ENCODE measurements around the gene MYG1. TPM values are rescaled to one million over a fixed set of nuclear protein-coding genes. Genes with fewer than 3 reads are reported as not detected.

Gene MYG1
- total and polyA plus RNA-seq, 2 of the 13 experiments (the other 11 are each of a cell fraction or from before 2014, with no cell fraction given), result 38.6 to 58.0 TPM

DNA sequence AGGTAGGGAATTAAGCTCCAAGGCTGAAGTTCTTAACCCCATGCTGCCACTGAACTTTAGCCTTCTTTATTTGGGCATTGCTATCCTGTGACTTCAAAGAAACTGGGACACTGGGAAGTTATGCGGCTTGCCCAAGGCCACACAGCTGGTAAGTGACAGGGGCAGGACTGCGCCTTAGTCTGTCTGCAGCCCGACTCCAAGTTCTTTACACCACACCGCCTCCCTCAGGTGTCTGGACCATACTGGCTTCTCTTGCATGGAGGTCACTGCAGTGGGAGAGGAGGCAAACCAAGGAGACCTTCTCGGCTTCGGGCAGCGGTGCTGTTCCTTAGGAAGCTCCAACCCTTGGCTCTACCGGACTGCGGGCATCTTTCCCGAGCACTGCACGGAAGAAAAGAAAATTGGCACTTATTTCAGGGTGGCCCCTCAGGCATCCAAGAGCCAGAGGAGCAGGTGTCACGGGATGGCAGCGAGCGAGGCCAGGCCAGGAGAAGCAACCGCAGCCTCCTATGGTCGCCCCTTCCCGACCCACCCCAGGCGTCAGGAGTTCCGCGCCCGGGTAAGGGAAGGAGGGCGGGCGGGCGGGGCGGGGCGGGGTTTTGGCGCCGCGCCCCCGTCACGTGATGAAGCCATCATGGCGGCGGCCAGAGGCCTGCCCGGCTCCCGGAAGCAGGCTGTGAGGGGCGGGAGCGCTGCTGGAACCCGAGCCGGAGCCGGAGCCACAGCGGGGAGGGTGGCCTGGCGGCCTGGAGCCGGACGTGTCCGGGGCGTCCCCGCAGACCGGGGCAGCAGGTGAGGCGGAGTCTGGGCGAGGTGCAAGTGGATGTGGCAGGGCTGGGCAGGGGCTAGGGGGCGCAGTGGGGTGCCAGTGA lies 47.8 kb upstream of the MYG1 start (continued):
- TF ChIP-seq ZNF773 (CRISPR knock-in tag; IDR thresholded peaks at IDR 0.05; ENCODE audit: borderline replicate concordance) (peak; percentile 66; the same call in 1 of the 2 replicates), IRF1 (CRISPR knock-in tag; IDR thresholded peaks at IDR 0.05; ENCODE audit: low read depth) (no peak), SAFB2 (CRISPR knock-in tag; IDR thresholded peaks at IDR 0.05; ENCODE audit: borderline replicate concordance, low read depth) (no peak), NR1H2 (CRISPR knock-in tag; IDR thresholded peaks at IDR 0.05; ENCODE audit: borderline replicate concordance, low read depth) (0 out of 2 replicates have a peak, but pooled peaks have one; percentile 64), GMEB1 (CRISPR knock-in tag; IDR thresholded peaks at IDR 0.05; ENCODE audit: borderline replicate concordance) (peak; percentile 61; the same call in 1 of the 2 replicates), ZBTB25 (CRISPR knock-in tag; IDR thresholded peaks at IDR 0.05) (no peak), RFX3 (CRISPR knock-in tag; IDR thresholded peaks at IDR 0.05) (no peak), ZC3H13 (CRISPR knock-in tag; IDR thresholded peaks at IDR 0.05) (0 out of 2 replicates have a peak, but pooled peaks have one; percentile 57), ZNF331 (CRISPR knock-in tag; IDR thresholded peaks at IDR 0.05) (peak; percentile 65), ZNF451 (CRISPR knock-in tag; IDR thresholded peaks at IDR 0.05) (no peak), DPF2 (CRISPR knock-in tag; IDR thresholded peaks at IDR 0.05; ENCODE audit: borderline replicate concordance, low read depth) (no peak), CENPT (CRISPR knock-in tag; IDR thresholded peaks at IDR 0.05; ENCODE audit: low read depth) (no peak), MED1 (CRISPR knock-in tag; IDR thresholded peaks at IDR 0.05) (peak; percentile 60), PCBP1 (IDR thresholded peaks at IDR 0.05; ENCODE audit: borderline replicate concordance, low read depth, low read length) (no peak)
- TF ChIP-seq, protein P1, sequence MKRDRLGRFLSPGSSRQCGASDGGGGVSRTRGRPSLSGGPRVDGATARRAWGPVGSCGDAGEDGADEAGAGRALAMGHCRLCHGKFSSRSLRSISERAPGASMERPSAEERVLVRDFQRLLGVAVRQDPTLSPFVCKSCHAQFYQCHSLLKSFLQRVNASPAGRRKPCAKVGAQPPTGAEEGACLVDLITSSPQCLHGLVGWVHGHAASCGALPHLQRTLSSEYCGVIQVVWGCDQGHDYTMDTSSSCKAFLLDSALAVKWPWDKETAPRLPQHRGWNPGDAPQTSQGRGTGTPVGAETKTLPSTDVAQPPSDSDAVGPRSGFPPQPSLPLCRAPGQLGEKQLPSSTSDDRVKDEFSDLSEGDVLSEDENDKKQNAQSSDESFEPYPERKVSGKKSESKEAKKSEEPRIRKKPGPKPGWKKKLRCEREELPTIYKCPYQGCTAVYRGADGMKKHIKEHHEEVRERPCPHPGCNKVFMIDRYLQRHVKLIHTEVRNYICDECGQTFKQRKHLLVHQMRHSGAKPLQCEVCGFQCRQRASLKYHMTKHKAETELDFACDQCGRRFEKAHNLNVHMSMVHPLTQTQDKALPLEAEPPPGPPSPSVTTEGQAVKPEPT (CRISPR knock-in tag; IDR thresholded peaks at IDR 0.05; ENCODE audit: low read depth), result no peak
- TF ChIP-seq, protein P2, sequence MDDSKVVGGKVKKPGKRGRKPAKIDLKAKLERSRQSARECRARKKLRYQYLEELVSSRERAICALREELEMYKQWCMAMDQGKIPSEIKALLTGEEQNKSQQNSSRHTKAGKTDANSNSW (CRISPR knock-in tag; IDR thresholded peaks at IDR 0.05; ENCODE audit: borderline replicate concordance), result no peak
- TF ChIP-seq, protein P3, sequence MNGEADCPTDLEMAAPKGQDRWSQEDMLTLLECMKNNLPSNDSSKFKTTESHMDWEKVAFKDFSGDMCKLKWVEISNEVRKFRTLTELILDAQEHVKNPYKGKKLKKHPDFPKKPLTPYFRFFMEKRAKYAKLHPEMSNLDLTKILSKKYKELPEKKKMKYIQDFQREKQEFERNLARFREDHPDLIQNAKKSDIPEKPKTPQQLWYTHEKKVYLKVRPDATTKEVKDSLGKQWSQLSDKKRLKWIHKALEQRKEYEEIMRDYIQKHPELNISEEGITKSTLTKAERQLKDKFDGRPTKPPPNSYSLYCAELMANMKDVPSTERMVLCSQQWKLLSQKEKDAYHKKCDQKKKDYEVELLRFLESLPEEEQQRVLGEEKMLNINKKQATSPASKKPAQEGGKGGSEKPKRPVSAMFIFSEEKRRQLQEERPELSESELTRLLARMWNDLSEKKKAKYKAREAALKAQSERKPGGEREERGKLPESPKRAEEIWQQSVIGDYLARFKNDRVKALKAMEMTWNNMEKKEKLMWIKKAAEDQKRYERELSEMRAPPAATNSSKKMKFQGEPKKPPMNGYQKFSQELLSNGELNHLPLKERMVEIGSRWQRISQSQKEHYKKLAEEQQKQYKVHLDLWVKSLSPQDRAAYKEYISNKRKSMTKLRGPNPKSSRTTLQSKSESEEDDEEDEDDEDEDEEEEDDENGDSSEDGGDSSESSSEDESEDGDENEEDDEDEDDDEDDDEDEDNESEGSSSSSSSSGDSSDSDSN (CRISPR knock-in tag; IDR thresholded peaks at IDR 0.05), result peak; percentile 84
- TF ChIP-seq, protein P4, sequence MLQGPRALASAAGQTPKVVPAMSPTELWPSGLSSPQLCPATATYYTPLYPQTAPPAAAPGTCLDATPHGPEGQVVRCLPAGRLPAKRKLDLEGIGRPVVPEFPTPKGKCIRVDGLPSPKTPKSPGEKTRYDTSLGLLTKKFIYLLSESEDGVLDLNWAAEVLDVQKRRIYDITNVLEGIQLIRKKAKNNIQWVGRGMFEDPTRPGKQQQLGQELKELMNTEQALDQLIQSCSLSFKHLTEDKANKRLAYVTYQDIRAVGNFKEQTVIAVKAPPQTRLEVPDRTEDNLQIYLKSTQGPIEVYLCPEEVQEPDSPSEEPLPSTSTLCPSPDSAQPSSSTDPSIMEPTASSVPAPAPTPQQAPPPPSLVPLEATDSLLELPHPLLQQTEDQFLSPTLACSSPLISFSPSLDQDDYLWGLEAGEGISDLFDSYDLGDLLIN (CRISPR knock-in tag; IDR thresholded peaks at IDR 0.05; ENCODE audit: borderline replicate concordance), result no peak

Measured in HepG2 (cell line).